Neutrophil (primary cell): Measurements from ENCODE around the gene EMX1.

Experiments
- H3K27ac ChIP-seq: fragments of 200-600 bp; sonication (generic); 2 replicates; pipeline ENCODE4 v1.5.1; 2016; ENCODE audit warnings: mild to moderate bottlenecking, moderate library complexity
- H3K27me3 ChIP-seq: fragments of 200-600 bp; sonication (generic); 2 replicates; pipeline ENCODE4 v1.6.0; 2016; ENCODE audit warnings: mild to moderate bottlenecking
- H3K36me3 ChIP-seq: fragments of 200-600 bp; sonication (generic); 2 replicates; pipeline ENCODE4 v1.5.1; 2017
- H3K4me1 ChIP-seq, 2 experiments: fragments of 200-600 bp in 1 of 2; sonication (generic) in 1 of 2; 1 replicate in 1 of 2; 2 replicates in 1 of 2; pipeline versions ENCODE4 v1.5.1 to v1.6.1; 2013 to 2016; ENCODE audit warnings: low read depth in 1 of 2, low read length in 1 of 2, mild to moderate bottlenecking in 1 of 2, moderate library complexity in 1 of 2; ENCODE audit not compliant: control insufficient read depth in 1 of 2, insufficient read depth in 1 of 2
- H3K4me3 ChIP-seq, 2 experiments: fragments of 200-600 bp in 1 of 2; sonication (generic) in 1 of 2; 1 replicate in 1 of 2; 2 replicates in 1 of 2; pipeline ENCODE4 v1.5.1; 2013 to 2016; ENCODE audit warnings: low read depth in 1 of 2, low read length in 1 of 2, mild to moderate bottlenecking in 1 of 2, moderate library complexity in 1 of 2
- H3K9me3 ChIP-seq: fragments of 200-600 bp; sonication (generic); 2 replicates; pipeline ENCODE4 v1.5.1; 2016
- TF ChIP-seq, protein P1 (sequence below): fragments of 200-600 bp; sonication (generic); IDR thresholded peaks from 2 replicates; pipeline ENCODE4 v1.5.1; 2016; ENCODE audit warnings: antibody characterized with exemption

EMX1 gene

DNA sequence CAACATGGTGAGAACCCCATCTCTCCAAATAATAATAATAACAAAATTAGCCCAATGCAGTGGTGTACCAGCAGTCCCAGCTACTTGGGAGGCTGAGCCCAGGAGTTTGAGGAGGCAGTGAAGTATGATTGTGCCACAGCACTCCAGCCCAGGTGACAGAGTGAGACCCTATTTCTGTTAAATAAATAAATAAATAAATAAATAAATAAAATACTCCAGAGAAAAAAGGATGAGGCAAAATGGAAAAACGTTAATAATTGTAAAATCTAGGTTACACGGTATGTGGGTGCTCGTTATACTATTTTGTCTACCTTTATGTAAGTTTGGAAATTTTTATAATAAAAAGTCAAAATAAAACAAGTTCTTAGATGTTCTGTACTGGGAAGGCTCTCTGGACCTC, 8.6 kb upstream of the EMX1 start:
- no peaks in the 10 kb centered on the region for H3K4me1 ChIP-seq
- H3K27ac ChIP-seq: no peak overlapping the region
- peaks cover 100% of the 10 kb centered on the region for H3K27me3 ChIP-seq
- no peaks in the 10 kb centered on the region for H3K36me3 ChIP-seq
- H3K4me3 ChIP-seq: no peak overlapping the region
- no peaks in the 10 kb centered on the region for H3K9me3 ChIP-seq
- TF ChIP-seq, protein P1, sequence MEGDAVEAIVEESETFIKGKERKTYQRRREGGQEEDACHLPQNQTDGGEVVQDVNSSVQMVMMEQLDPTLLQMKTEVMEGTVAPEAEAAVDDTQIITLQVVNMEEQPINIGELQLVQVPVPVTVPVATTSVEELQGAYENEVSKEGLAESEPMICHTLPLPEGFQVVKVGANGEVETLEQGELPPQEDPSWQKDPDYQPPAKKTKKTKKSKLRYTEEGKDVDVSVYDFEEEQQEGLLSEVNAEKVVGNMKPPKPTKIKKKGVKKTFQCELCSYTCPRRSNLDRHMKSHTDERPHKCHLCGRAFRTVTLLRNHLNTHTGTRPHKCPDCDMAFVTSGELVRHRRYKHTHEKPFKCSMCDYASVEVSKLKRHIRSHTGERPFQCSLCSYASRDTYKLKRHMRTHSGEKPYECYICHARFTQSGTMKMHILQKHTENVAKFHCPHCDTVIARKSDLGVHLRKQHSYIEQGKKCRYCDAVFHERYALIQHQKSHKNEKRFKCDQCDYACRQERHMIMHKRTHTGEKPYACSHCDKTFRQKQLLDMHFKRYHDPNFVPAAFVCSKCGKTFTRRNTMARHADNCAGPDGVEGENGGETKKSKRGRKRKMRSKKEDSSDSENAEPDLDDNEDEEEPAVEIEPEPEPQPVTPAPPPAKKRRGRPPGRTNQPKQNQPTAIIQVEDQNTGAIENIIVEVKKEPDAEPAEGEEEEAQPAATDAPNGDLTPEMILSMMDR: no peak

DNA sequence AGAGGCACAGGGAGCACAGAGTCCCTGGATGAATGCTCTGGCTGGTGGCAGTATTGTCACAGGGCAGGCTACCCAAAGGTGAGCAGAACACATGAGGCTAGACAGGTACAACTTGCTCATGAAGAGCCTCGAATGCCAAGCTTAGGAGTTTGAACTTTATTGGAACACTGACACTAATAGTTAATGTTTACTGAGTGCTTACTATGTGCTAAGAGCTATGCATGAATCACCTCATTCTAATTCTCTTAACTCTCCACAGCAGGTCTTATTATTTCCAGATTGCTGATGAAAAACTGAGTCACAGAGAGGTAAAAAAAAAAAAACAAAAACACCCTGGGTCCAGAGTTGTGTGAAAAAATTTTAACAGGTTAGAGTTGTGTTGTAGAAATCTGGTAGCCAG, 6.1 kb upstream of the EMX1 start:
- H3K36me3 ChIP-seq: no peaks in the 10 kb centered on the region
- peaks cover 2 to 6% of the 10 kb centered on the region in 2 experiments for H3K4me1 ChIP-seq
- H3K9me3 ChIP-seq: no peaks in the 10 kb centered on the region
- H3K4me3 ChIP-seq: no peak overlapping the region
- peaks cover 100% of the 10 kb centered on the region for H3K27me3 ChIP-seq
- TF ChIP-seq, protein P1: no peak
- no peak overlapping the region for H3K27ac ChIP-seq

DNA sequence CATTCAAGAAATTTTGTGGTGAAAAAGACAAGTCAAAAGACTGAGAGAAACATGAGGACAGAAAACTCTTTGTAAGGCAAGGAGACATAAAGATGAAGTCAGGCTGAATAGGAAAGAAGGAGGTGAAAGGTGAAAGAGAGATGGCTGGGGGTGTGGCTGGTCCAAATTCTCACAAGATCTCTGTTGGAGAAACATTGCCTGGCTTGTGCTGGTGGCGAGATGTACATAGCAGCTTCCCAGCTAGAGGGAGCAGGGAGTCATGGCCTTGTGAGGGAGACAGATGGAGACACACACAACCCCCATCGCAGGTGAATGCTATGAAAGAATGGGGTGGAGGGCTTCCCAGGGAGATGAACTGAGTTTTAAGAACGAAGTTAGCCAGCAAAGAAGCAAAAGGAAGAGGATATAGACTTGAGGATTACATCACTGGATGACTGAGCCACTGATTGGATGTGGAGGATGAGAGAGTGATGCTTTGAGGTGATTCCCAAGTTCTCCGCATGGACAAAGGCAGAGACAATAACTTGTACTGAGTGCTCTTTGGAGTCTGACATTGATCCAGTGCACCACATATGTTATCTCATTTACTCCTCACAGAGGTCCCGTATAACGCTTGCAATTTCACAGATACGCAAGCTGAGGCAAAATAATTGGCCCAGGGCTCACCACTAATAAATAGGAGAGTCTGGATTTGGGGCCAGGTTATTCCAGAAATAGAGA, 3.7 kb upstream of the EMX1 start:
- TF ChIP-seq, protein P1: no peak
- no peaks in the 10 kb centered on the region for H3K36me3 ChIP-seq
- no peak overlapping the region for H3K27ac ChIP-seq
- H3K4me3 ChIP-seq: no peak overlapping the region
- H3K4me1 ChIP-seq: peaks cover 16 to 30% of the 10 kb centered on the region in 2 experiments
- no peaks in the 10 kb centered on the region for H3K9me3 ChIP-seq
- peaks cover 100% of the 10 kb centered on the region for H3K27me3 ChIP-seq

DNA sequence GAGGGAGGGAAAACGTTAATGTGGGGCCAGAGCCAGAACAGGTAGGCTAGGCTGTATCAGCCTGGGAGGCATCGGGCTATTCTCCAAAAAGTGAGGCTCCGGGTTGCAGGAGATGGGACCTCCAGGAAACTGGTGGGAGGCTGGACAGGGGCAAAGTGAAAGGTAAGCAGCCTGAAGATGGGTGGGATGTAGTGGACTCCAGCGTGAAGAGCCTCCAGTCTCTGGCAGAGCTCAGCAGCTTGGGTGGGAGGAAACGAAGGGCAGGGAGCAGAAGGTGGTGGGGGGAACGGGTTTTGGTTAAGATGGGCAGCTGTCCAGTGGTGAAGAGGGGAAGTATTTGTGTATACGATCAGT, 3.1 kb upstream of the EMX1 start:
- Histone ChIP-seq H3K4me3 (no peak overlapping the region), H3K27ac (no peak overlapping the region), H3K4me1 (peaks cover 18 to 32% of the 10 kb centered on the region in 2 experiments), H3K9me3 (no peaks in the 10 kb centered on the region), H3K27me3 (peaks cover 100% of the 10 kb centered on the region), H3K36me3 (no peaks in the 10 kb centered on the region)
- TF ChIP-seq, protein P1: no peak

DNA sequence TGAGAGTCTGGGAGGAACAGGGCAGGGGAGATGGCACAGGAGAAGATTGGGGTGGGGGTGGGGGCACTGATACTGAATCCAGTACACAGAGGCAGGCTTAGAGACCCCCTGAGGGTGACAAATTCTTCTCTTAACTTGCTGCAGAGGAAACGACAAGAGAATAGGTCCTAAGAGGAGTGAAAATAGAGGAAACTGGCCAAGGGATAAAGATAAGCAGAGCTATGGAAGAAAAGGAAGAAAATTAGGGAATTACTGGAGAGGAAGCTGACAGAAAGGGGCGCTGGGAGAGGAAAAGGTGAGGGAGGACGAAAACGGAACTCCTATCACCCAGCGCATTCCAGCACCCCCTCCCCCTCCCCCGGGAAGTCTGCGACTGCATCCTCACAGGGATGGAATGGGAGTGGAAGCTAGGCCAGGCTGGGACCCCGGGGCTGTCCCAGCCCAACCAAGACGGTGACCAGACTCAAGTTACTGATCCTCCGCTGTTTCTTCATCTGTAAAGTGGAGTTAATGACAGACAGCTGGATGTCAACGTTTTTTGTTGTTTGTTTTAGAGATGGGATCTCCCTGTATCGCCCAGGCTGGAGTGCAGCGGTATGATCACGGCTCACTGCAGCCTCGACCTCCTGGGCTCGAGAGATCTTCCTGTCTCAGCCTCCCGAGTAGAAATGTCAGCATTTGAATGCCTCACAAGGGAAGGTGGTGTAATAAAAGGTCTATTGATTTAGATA, 2.6 kb upstream of the EMX1 start:
- TF ChIP-seq, protein P1: no peak
- Histone ChIP-seq H3K27ac (no peak overlapping the region), H3K36me3 (no peaks in the 10 kb centered on the region), H3K27me3 (peaks cover 100% of the 10 kb centered on the region), H3K4me3 (no peak overlapping the region), H3K9me3 (no peaks in the 10 kb centered on the region), H3K4me1 (peaks cover 18 to 32% of the 10 kb centered on the region in 2 experiments)
